SK-N-SH treated with all-trans-retinoic acid at 6 μM for 48 hours (cell line): ENCODE results near the gene OR2M5.

Experiments
- ARNTL ChIP-seq: fragments of 450-650 bp; formaldehyde crosslinking; IDR thresholded peaks from 2 replicates; pipeline ENCODE4 v1.5.0; 2020; ENCODE audit warnings: low read depth, mild to moderate bottlenecking, moderate library complexity, borderline replicate concordance
- BACH2 ChIP-seq: fragments of 250-450 bp; sonication (Bioruptor Pico); IDR thresholded peaks from 2 replicates; pipeline ENCODE4 v1.9.0; 2021; ENCODE audit warnings: mild to moderate bottlenecking, borderline replicate concordance
- CREB5 ChIP-seq: fragments of 250-450 bp; sonication (Bioruptor Pico); IDR thresholded peaks from 2 replicates; pipeline ENCODE4 v1.5.1; 2020; ENCODE audit warnings: low read depth, mild to moderate bottlenecking, moderate library complexity
- GLIS3 ChIP-seq: fragments of 250-450 bp; sonication (Bioruptor Pico); IDR thresholded peaks from 2 replicates; pipeline ENCODE4 v1.5.0; 2020; ENCODE audit warnings: mild to moderate bottlenecking, moderate library complexity
- OSR1 ChIP-seq: fragments of 250-450 bp; sonication (Bioruptor Pico); IDR thresholded peaks from 2 replicates; pipeline ENCODE4 v1.8.0; 2022; ENCODE audit warnings: moderate library complexity, mild to moderate bottlenecking, inconsistent platforms
- RARB ChIP-seq: fragments of 250-450 bp; sonication (Bioruptor Pico); IDR thresholded peaks from 2 replicates; pipeline ENCODE4 v1.8.0; 2021; ENCODE audit warnings: mild to moderate bottlenecking, moderate library complexity
- TOX ChIP-seq: fragments of 250-450 bp; sonication (Bioruptor Pico); IDR thresholded peaks from 2 replicates; pipeline ENCODE4 v1.8.0; 2021; ENCODE audit warnings: mild to moderate bottlenecking, moderate library complexity, borderline replicate concordance
- ZFP3 ChIP-seq: fragments of 250-450 bp; sonication (Bioruptor Pico); IDR thresholded peaks from 2 replicates; pipeline ENCODE4 v1.5.0; 2020; ENCODE audit warnings: mild to moderate bottlenecking, moderate library complexity
- ZFP30 ChIP-seq: fragments of 450-650 bp; formaldehyde crosslinking; IDR thresholded peaks from 2 replicates; pipeline ENCODE4 v1.5.0; 2022; ENCODE audit warnings: mild to moderate bottlenecking, moderate library complexity
- ZNF8 ChIP-seq: fragments of 450-650 bp; formaldehyde crosslinking; IDR thresholded peaks from 2 replicates; pipeline ENCODE4 v1.5.0; 2020; ENCODE audit warnings: mild to moderate bottlenecking, moderate library complexity
- TF ChIP-seq, protein P1 (sequence below): fragments of 250-450 bp; sonication (Bioruptor Pico); IDR thresholded peaks from 2 replicates; pipeline ENCODE4 v1.8.0; 2020; ENCODE audit warnings: mild to moderate bottlenecking, moderate library complexity, borderline replicate concordance

- TF ChIP-seq CREB5 (CRISPR knock-in tag) (no peak), GLIS3 (CRISPR knock-in tag) (no peak), BACH2 (no peak), RARB (CRISPR knock-in tag) (no peak), OSR1 (no peak), TOX (CRISPR knock-in tag) (no peak), ARNTL (no peak), ZFP30 (no peak), ZNF8 (no peak), ZFP3 (CRISPR knock-in tag) (no peak)
- TF ChIP-seq, protein P1, sequence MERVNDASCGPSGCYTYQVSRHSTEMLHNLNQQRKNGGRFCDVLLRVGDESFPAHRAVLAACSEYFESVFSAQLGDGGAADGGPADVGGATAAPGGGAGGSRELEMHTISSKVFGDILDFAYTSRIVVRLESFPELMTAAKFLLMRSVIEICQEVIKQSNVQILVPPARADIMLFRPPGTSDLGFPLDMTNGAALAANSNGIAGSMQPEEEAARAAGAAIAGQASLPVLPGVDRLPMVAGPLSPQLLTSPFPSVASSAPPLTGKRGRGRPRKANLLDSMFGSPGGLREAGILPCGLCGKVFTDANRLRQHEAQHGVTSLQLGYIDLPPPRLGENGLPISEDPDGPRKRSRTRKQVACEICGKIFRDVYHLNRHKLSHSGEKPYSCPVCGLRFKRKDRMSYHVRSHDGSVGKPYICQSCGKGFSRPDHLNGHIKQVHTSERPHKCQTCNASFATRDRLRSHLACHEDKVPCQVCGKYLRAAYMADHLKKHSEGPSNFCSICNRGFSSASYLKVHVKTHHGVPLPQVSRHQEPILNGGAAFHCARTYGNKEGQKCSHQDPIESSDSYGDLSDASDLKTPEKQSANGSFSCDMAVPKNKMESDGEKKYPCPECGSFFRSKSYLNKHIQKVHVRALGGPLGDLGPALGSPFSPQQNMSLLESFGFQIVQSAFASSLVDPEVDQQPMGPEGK (CRISPR knock-in tag): no peak
These were observed 39.0 kb downstream of the OR2M5 start for GRCh38 chr1:248183996-248184395.
